Liver (tissue), 9 donors: ENCODE results near the gene RPS6KC1. TPM values are rescaled to one million over a fixed set of nuclear protein-coding genes. Genes with fewer than 3 reads are reported as not detected.

Experiments
- DNase-seq: peaks from one replicate; pipeline ENCODE4 v3.0.0-alpha.2; 2017; ENCODE audit warnings: low spot score
- H3K27ac ChIP-seq, 2 donors: one replicate each; pipeline ENCODE4 v1.7.0; 2013; ENCODE audit warnings: inconsistent platforms in 2 of 2, low read length in 2 of 2, control low read depth in 1 of 2, low read depth in 1 of 2, mild to moderate bottlenecking in 1 of 2
- H3K27me3 ChIP-seq, 4 donors: one replicate each; pipeline versions ENCODE4 v1.6.1 to v1.7.0; 2013; ENCODE audit warnings: low read length in 3 of 4, inconsistent platforms in 1 of 4, mild to moderate bottlenecking in 1 of 4, moderate library complexity in 1 of 4; ENCODE audit not compliant: control insufficient read depth in 4 of 4, insufficient read depth in 4 of 4
- H3K36me3 ChIP-seq, 4 donors: one replicate each; pipeline versions ENCODE4 v1.6.1 to v1.7.0; 2013; ENCODE audit warnings: low read length in 3 of 4, mild to moderate bottlenecking in 3 of 4, low read depth in 1 of 4, moderate library complexity in 1 of 4; ENCODE audit not compliant: control insufficient read depth in 4 of 4, insufficient read depth in 3 of 4
- H3K4me1 ChIP-seq, 4 donors: one replicate each; pipeline versions ENCODE4 v1.6.1 to v1.7.0; 2013; ENCODE audit warnings: low read length in 3 of 4, mild to moderate bottlenecking in 3 of 4, moderate library complexity in 1 of 4; ENCODE audit not compliant: control insufficient read depth in 4 of 4, insufficient read depth in 4 of 4
- H3K4me3 ChIP-seq, 3 donors: one replicate each; pipeline versions ENCODE4 v1.6.1 to v1.7.0; 2013; ENCODE audit warnings: low read length in 3 of 3, control low read depth in 1 of 3, low read depth in 1 of 3, mild to moderate bottlenecking in 1 of 3
- H3K9ac ChIP-seq, 2 donors: one replicate each; pipeline ENCODE4 v1.7.0; 2013; ENCODE audit warnings: low read length in 2 of 2, mild to moderate bottlenecking in 2 of 2, moderate library complexity in 2 of 2, control low read depth in 1 of 2, low read depth in 1 of 2
- H3K9me3 ChIP-seq, 4 donors: one replicate each; pipeline versions ENCODE4 v1.6.1 to v1.7.0; 2013; ENCODE audit warnings: low read length in 3 of 4; ENCODE audit not compliant: control insufficient read depth in 4 of 4
- ATF3 ChIP-seq: IDR thresholded peaks from 2 replicates; pipeline ENCODE4 v1.6.1; 2016; ENCODE audit warnings: antibody characterized with exemption
- CTCF ChIP-seq: fragments of 150-350 bp; IDR thresholded peaks from 2 replicates; pipeline ENCODE4 v1.5.1; 2017; ENCODE audit warnings: improper control_type of control experiment, low read depth, low read length; ENCODE audit not compliant: missing input control
- EGR1 ChIP-seq, 2 donors: IDR thresholded peaks; 2 replicates each; pipeline ENCODE4 v1.6.1; 2016 to 2018; ENCODE audit warnings: antibody characterized with exemption in 2 of 2, low read depth in 2 of 2
- FOXA1 ChIP-seq: IDR thresholded peaks from 2 replicates; pipeline ENCODE4 v1.6.1; 2016; ENCODE audit warnings: antibody characterized with exemption
- FOXA2 ChIP-seq: IDR thresholded peaks from 2 replicates; pipeline ENCODE4 v1.6.1; 2016; ENCODE audit warnings: antibody characterized with exemption
- GABPA ChIP-seq, 2 donors: IDR thresholded peaks in 1 of 2; conservative IDR thresholded peaks in 1 of 2; 2 replicates each; pipeline ENCODE4 v1.6.1; 2016; ENCODE audit warnings: antibody characterized with exemption in 2 of 2, mild to moderate bottlenecking in 1 of 2, moderate library complexity in 1 of 2
- HNF4A ChIP-seq, 2 donors: conservative IDR thresholded peaks; 2 replicates each; pipeline ENCODE4 v1.6.1; 2016; ENCODE audit warnings: antibody characterized with exemption in 2 of 2, mild to moderate bottlenecking in 2 of 2
- HNF4G ChIP-seq: IDR thresholded peaks from 2 replicates; pipeline ENCODE4 v1.6.1; 2016; ENCODE audit warnings: antibody characterized with exemption
- JUND ChIP-seq, 2 donors: IDR thresholded peaks; 2 replicates each; pipeline ENCODE4 v1.6.1; 2016; ENCODE audit warnings: antibody characterized with exemption in 2 of 2
- MAX ChIP-seq: IDR thresholded peaks from 2 replicates; pipeline ENCODE4 v1.6.1; 2016; ENCODE audit warnings: antibody characterized with exemption
- NR2F2 ChIP-seq: IDR thresholded peaks from 2 replicates; pipeline ENCODE4 v1.6.1; 2016; ENCODE audit warnings: antibody characterized with exemption
- RAD21 ChIP-seq, 2 donors: IDR thresholded peaks; 2 replicates each; pipeline ENCODE4 v1.6.1; 2016; ENCODE audit warnings: antibody characterized with exemption in 2 of 2, mild to moderate bottlenecking in 2 of 2
- REST ChIP-seq: IDR thresholded peaks from 2 replicates; pipeline ENCODE4 v1.6.1; 2016; ENCODE audit warnings: antibody characterized with exemption, mild to moderate bottlenecking
- RXRA ChIP-seq, 2 donors: IDR thresholded peaks; 2 replicates each; pipeline ENCODE4 v1.6.1; 2017 to 2018; ENCODE audit warnings: antibody characterized with exemption in 2 of 2, mild to moderate bottlenecking in 1 of 2
- SP1 ChIP-seq: IDR thresholded peaks from 2 replicates; pipeline ENCODE4 v1.6.1; 2018; ENCODE audit warnings: antibody characterized with exemption, mild to moderate bottlenecking
- TAF1 ChIP-seq: conservative IDR thresholded peaks from 2 replicates; pipeline ENCODE4 v1.6.1; 2016; ENCODE audit warnings: antibody characterized with exemption, mild to moderate bottlenecking
- YY1 ChIP-seq: IDR thresholded peaks from 2 replicates; pipeline ENCODE4 v1.6.1; 2016; ENCODE audit warnings: antibody characterized with exemption, mild to moderate bottlenecking
- ZBTB33 ChIP-seq: IDR thresholded peaks from 2 replicates; pipeline ENCODE4 v1.6.1; 2016; ENCODE audit warnings: antibody characterized with exemption
- WGBS: extraction: QIAGEN DNeasy Blood & Tissue Kit; methylation state at CpG from one replicate; pipeline ENCODE4 v1.1.7; 2013; 5-methylcytosine and 5-hydroxymethylcytosine counted together
- polyA plus RNA-seq, 2 donors: library from polyadenylated mRNA; stranded (reverse) in 1 of 2; unstranded in 1 of 2; fragments of 200-250 nt in 1 of 2; fragments of >200 nt in 1 of 2; fragmentation: Nextera tagmentation in 1 of 2; extraction: Ambion mirVana in 1 of 2; gene quantifications; one replicate each; pipeline versions ENCODE4 v1.2.1 to v1.2.3, GENCODE V29; 2013 to 2015
- total RNA-seq, 2 donors: library from RNA; depleted of rRNA; stranded (reverse); fragments of >200 nt; gene quantifications; one replicate each; pipeline ENCODE4 v1.2.3, GENCODE V29; 2014
- donor health status: healthy.
- donor health status: healthy.
- donor health status: healthy.
- donor health status: healthy.
- donor health status: healthy.

RPS6KC1 gene
- total and polyA plus RNA-seq, 4 donors = 3.5 to 15.6 (median 9.8) TPM

GRCh38 chr1:213070406-213070805, 19.4 kb downstream of the RPS6KC1 start (continued):
- TF ChIP-seq REST (no peak), RAD21 (IDR thresholded peaks at IDR 0.05) (peak; percentile 64 to 68), ATF3 (no peak), GABPA (IDR thresholded peaks at IDR 0.05 in 1 of 2, conservative IDR thresholded peaks at IDR 0.05 in 1 of 2) (peak in 1 of 2 donors; percentile 53), YY1 (no peak), NR2F2 (no peak), EGR1 (IDR thresholded peaks at IDR 0.05; ENCODE audit: low read depth in 2 of 2) (no peak)

- H3K4me1 ChIP-seq = peaks cover 0 to 3% (median 1%) of the 10 kb centered on the region in 4 donors
- peaks cover 0 to 2% (median 0%) of the 10 kb centered on the region in 4 donors for H3K36me3 ChIP-seq
- no peaks in the 10 kb centered on the region for H3K27me3 ChIP-seq
- no peaks in the 10 kb centered on the region for H3K9me3 ChIP-seq
- WGBS = 95% methylated on average over 2 of the region's 2 CpGs
- no peak overlapping the region for H3K27ac ChIP-seq
- no peak overlapping the region for H3K4me3 ChIP-seq
- no peak for TF ChIP-seq RAD21 (IDR thresholded peaks at IDR 0.05)
- no peak for TF ChIP-seq EGR1 (IDR thresholded peaks at IDR 0.05; ENCODE audit: low read depth in 2 of 2)
- TF ChIP-seq SP1 = no peak
- TF ChIP-seq JUND (IDR thresholded peaks at IDR 0.05) = no peak
- no peak for TF ChIP-seq RXRA (IDR thresholded peaks at IDR 0.05)
- no peak for TF ChIP-seq CTCF
- TF ChIP-seq FOXA1 = no peak
- TF ChIP-seq HNF4A (conservative IDR thresholded peaks at IDR 0.05) = no peak
- TF ChIP-seq YY1 = no peak
- TF ChIP-seq ATF3 = no peak
- TF ChIP-seq GABPA (IDR thresholded peaks at IDR 0.05 in 1 of 2, conservative IDR thresholded peaks at IDR 0.05 in 1 of 2) = no peak
- no peak for TF ChIP-seq TAF1
- no peak for TF ChIP-seq HNF4G
- no peak for TF ChIP-seq FOXA2
- no peak for TF ChIP-seq REST
- TF ChIP-seq ZBTB33 = no peak
- no peak for TF ChIP-seq MAX
- TF ChIP-seq NR2F2 = no peak
- DNase-seq = no peak
- H3K9ac ChIP-seq = no peak overlapping the region
Measured at GRCh38 chr1:213075725-213076124, 24.7 kb downstream of the RPS6KC1 start.
